ENCODE results near the gene CELF2.

The CELF2 gene

DNA sequence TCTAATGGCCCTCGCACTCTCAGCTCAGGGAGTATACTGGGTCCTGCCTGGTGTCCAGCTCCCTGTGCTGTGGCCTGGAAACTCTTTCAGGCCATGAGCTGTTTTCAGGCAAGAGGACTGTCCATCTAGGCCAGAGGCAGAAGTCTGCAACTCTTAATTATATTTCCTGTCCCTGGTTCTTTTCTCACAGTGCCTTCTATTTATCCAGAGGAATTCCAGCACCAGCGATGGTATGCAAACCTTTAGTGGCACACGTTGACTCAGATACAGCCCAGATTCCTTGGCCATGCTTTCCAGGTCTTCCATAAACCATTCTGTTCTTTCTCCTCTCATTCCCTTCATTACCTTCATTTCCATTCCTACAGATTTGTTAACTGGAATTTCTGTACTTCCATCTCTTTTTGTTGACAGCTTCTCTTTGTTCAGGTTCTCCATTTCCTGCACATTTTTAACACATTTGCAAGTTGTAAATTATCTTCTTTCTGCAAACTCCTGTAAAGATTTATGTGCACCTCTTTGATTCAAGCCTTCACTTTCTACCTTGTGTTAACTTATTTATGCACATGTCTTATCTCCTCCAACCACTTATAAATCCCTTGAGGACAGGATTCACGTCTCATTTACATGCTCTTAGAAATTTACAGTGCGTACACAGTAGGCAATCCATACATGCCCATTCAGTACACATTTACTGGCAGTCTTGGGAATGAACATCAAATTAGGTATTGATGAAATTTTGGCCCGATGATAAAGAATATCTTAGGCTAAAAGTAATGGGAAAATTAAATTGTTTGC, 172.1 kb downstream of the CELF2 start:
- DNase-seq (ENCODE audit: insufficient read length, low spot score), result no peak
- no peak for FAIRE-seq

DNA sequence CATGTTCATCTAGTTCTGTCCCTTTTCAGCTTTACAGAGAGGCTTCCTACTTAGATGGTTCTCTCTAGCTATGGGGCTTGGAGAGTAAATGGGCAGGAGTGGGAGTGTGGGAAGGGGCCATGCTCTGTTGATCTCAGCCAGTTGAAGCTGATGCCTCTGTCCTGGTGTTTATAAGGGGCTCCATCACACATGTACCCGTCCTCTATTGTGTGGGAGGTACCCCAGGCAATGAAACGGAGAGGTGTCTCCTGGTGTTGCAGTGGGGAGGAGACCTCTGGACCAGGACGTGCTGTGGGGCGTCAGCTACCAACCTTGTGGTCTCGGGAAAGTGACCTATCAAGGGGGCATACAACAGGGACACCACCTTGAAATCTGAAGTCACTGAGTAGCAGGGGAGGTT, 173.5 kb downstream of the CELF2 start:
- FAIRE-seq, result no peak

DNA sequence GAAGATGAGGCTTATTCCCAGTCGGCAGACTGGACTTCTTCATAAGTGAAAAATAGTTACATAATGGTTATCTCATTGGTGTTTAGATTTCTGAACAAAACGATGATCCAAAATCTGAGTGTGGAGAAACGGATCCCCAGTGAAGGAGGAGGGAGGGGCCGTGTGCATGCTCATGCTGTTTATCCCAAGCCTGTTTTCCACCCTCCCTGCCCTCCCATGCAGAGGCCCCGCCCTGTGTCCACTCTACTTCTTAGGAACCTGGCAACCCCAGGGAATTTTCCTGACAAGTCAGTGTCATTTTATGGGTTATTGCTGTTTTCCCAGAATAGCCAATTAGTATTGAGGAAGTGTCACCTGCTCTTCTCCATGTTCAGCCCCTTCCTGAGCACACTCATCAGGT, 174.0 kb downstream of the CELF2 start:
- FAIRE-seq (no peak), DNase-seq (ENCODE audit: insufficient read length, low spot score) (no peak)

More for the DNA sequence above, 173.5 kb downstream of the CELF2 start:
- DNase-seq (ENCODE audit: insufficient read length, low spot score), result no peak

DNA sequence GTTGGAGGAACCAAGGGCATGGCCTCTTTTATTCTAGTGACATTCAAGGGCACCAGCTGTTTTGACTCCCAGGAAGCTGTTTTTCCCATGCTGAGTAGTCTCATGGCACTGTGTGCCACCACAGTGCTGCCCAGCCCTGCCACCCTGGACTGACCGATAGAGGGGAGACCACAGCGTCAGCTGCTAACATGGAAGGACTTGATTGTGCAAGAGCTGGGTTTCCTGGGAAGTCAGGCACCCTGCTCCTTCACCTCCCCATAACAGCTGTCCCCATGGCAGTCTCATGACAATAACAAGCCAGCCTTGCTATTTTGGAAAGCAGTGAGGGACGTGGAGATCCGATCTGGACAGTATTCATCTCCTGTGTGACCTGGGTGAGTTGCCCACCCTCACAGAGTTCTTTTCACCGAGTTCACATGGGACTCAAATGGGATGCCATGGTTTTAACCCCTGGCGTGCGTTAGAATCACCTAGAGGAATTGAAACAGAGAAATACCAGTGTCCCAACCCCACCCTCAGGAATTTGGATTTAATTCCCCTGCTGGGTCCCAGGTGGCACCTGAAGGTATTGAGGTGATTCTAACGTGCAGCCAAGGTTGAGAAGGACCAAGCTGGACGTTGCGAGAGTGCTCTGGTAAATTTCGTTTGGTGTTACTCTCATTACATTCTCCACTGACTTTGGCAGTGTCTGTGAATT, 174.8 kb downstream of the CELF2 start:
- no peak for DNase-seq (ENCODE audit: insufficient read length, low spot score)
- no peak for FAIRE-seq

DNA sequence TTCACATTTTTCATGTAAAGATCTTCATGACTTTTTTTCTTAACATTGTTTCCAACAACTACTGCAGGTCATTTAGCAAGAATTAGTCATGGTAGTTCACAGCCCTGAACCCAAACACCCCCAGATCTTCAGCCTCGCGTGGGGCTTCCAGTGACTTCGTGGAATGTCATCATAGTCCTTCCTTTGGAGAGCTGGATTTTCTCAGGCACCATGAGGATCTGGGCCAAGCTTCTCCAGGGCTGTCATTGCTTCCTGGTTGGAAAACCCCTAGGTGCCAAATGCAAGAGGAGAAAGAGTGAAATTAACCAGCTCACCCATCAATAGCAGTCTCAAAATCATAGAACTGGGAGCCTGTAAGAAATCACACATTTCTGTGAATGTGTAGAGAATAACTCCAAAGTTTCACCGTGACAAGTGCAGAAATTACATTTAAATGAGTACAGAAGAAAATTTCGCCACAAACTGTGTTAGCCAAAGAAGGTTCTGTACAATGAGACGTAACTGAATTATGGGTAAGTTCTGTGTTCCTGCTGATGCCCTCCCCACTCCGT, 175.4 kb downstream of the CELF2 start:
- FAIRE-seq, result no peak
- no peak for DNase-seq (ENCODE audit: insufficient read length, low spot score)

DNA sequence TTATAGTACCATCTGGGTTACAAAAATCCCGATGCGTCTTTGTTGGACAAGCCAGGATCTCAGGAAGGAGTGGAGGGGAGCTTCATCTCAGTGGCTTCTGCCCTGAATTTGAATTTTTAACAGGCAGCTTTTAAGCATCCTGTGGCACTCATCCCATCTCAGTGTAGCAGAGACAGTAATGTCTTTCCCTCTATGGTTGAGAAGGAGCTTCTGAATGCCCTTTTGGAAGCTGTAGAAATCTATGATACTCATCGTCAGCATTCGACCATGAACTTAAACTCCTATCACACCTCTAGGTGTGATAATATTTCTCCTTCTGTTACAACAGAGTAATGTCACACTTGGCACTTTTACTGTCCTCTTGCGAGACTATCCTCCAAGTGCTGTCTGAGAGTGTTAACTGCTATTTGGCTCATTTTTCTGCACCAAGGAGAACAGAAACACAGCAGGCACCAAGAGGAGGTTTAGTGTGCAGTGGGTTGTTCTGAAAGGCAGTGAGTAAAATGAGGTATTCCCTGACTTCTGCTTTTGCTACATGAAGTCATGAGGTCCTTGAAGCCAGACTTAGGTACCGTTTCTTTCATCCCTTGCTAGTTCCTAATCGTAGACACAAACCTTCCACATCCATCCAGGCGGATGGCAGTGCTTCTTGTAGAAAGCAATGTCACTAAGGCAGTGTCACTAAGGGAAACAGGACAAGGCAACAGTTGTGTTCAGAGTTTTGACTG, 177.4 kb downstream of the CELF2 start:
- DNase-seq (ENCODE audit: insufficient read length, low spot score) (no peak), FAIRE-seq (no peak)

DNA sequence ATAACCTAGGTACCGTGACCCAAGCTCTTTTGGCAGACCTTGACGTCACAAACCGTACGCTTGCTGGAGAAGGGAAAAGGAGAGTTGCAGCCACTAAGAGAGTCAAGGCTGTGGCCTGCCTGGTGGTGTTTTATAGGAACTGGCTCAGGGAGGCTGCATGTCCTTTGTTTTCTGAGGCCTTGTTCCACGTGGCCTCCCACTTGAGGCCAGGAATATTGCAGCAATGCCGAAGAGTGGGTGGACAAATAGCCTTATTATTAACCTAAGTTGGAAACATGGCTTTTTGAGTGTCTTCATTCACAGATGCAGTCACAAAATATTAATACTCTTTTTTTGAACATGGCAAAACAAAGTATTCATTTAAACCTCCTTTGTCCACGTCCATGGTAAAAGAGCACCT, 178.0 kb downstream of the CELF2 start:
- FAIRE-seq (no peak), DNase-seq (ENCODE audit: insufficient read length, low spot score) (no peak)

DNA sequence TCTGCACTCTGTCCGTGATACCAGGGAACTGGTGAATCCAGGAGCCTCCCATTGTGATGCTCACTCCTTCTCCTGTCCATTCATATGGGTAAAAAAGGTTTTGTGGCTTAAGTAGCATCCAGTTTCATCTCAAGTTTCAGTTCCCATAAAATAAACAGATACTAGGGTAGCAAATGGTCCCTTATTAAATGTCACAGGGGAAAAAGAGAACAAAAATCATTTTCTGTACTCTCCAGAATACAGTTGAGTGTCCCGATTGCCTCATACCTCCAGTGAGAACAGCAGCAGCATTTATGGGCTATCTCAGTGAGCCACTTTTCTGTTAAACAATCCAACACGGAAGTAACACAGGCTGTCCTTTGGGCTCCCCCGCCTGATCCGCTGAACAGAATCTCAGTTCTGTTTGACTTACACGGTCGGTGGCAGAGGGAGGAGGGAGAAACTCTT, 179.6 kb downstream of the CELF2 start:
- DNase-seq (ENCODE audit: insufficient read length, low spot score), result no peak

DNA sequence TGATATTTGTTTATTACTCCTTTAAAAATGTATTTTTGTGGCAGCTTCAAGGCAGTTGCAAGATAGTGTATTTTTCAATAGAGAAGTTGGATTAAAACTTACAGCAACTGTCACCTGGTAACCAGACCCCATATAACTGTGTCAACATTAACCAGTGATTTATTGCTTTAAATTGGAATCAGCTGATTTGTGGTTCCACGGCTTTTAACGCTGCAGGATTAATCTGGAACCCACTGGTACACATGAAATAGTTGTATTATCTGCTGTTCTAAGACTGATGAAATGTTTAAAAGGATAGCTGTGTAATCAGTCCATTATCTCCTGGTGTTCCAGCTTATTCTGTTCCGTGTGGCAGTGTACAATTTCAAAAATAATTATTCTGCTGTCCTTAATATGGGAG, 180.2 kb downstream of the CELF2 start:
- FAIRE-seq, result no peak
- no peak for DNase-seq (ENCODE audit: insufficient read length, low spot score)

More for the DNA sequence above, 179.6 kb downstream of the CELF2 start:
- no peak for FAIRE-seq

DNA sequence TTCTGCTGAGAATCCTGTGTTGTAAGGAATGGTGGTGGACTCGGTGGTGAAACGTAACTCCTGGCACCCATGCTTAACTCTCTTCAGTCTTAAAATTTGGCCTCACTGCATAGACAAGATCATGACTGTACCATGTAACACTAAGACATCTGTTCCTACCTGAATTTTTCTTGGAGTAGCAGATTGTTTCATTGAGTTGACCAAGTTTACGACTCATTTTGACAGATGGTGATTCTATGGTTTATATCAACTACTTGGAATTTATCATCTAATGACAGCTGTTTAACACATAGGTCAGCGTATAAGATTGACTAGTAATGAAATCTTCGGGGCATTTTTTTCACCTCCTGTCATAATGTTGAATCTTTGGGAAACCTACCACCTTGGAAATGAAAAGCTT, 184.2 kb downstream of the CELF2 start:
- FAIRE-seq (no peak), DNase-seq (ENCODE audit: insufficient read length, low spot score) (no peak)

DNA sequence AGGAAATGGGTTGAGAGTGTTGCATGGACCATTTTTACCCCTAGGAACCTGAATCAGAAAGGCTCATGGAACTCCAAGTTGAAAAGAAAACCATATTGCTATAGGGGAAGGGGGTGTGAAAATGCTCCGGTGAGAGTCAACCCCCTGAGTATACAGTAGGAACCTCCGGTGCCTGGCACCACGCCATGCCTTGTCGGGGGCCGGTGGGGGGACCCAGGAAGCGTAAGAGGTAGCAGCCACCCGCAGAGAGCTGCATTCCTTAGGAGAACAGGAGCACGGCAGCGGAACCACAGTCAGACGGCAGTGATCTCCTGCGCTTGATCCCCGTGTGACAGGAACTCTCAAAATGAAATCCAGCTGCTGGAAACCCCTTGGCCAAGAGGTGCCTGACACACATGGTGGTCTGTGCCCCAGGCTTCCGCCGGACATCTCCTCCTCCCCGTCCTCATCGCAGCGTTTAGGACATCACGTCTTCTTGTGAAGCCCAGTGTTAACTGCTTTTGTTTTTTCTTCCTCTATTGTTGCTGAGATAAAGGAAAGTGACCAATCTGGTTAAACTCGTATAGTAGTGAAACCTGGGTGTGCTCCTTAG, 186.8 kb downstream of the CELF2 start:
- DNase-seq (ENCODE audit: insufficient read length, low spot score) (no peak), FAIRE-seq (no peak)

DNA sequence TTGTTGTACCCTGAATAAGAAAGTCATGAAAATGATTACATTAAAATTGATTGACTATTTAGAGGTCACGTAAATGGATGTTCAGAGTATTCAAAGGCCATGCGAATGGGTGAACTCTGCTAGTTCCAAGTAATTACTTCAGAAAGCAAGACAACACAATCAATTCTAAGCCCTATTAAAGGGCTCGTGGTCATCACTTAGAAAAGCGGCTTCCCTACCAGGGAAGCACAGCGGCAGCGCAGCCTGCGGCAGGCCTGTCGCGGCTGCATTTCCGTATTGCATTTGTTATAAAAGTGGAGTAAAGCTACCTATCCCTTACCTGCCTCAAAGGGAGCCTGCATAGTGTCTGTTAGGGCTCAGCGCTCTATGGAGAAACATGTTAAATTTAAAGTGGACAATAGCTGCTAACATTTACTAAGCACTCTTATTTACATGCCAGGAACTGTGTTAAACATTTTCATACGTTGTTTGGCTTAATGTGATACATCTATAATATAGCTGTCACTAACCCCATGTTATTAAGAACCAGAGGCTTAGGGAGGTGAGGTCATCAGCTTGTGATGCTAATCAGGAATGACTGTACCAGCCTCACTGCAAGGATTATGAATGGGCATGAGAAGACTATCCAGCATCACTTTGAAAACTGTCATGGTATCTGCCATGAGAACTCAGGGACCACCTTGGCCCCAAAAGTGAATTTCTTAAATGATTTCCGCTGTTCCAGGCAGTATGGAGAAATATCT, 187.5 kb downstream of the CELF2 start:
- no peak for DNase-seq (ENCODE audit: insufficient read length, low spot score)
- no peak for FAIRE-seq

DNA sequence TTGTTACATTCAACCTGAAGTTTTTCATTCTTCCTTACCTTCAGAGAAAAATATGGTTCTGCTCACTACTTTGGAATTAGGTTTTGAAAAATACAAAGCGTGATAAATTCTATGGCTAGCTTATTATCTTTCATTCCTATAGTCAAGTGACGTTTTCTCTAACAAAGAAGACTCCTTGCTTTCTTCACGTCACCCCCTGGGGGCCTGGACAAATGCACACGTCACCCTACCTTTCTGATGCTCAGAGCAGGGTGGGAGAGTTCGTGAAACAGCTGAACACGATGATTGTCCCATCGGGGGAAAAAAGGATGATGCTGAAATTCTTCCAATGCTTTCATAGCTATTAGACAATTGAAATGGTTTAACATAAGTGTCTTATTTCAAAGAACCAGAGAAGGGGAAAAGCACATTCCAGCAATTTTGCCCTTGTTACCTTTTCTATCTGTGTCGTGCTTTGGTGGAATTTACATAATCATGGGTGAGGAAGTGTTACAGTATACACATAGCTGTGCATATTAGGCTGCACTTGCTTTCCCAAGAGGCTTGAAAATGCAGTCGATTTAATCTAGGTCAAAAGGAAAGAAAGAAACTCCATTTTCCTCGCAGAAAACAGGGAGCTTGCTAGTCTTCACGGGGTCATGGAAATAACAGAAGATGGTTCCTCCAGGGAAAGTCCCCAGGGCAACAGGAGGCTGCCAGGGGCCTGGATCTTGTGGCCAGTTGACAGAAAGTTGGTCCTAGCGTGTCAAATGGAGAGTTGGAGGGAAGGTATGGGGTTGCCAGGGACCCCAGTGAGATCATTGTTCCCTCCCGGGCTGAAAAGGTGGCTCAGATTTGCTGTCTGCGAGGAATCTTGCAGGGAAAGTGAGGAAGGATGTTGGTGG, 189.2 kb downstream of the CELF2 start:
- FAIRE-seq (no peak), DNase-seq (ENCODE audit: insufficient read length, low spot score) (no peak)

DNA sequence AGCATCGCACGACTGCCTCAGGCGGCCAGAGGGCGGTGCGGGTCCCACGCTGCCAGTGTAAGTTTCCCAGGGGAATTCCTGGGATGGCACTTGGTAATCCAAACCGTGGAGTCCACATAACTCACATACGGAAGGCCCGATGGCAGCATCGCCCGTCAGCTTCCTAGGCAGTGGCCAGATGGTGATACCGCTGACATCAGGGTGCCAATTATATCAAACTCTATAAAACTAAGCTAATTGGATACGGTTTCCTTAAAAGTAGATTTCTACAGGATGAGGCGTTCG, 189.8 kb downstream of the CELF2 start:
- no peak for DNase-seq (ENCODE audit: insufficient read length, low spot score)

DNA sequence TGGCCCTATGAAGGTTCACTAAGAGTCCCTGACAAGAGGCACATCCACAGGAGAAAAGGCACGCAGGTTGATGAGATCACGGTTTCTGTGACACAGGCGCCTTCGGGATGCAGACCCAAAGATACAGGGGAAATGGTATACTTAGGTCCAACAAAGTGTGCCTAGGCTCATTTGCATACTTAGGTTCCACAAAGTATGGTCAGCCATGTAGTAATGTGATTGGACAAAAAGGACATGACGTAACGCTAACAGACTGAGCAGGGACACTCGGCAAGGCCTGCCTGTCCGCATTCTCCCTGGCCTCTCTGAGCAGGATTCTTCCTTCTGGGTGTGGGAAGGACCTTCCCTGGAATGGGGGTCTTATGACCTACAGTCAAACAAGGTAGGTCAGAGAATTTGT, 190.6 kb downstream of the CELF2 start:
- no peak for FAIRE-seq
- no peak for DNase-seq (ENCODE audit: insufficient read length, low spot score)

More for the DNA sequence above, 189.8 kb downstream of the CELF2 start:
- no peak for FAIRE-seq

DNA sequence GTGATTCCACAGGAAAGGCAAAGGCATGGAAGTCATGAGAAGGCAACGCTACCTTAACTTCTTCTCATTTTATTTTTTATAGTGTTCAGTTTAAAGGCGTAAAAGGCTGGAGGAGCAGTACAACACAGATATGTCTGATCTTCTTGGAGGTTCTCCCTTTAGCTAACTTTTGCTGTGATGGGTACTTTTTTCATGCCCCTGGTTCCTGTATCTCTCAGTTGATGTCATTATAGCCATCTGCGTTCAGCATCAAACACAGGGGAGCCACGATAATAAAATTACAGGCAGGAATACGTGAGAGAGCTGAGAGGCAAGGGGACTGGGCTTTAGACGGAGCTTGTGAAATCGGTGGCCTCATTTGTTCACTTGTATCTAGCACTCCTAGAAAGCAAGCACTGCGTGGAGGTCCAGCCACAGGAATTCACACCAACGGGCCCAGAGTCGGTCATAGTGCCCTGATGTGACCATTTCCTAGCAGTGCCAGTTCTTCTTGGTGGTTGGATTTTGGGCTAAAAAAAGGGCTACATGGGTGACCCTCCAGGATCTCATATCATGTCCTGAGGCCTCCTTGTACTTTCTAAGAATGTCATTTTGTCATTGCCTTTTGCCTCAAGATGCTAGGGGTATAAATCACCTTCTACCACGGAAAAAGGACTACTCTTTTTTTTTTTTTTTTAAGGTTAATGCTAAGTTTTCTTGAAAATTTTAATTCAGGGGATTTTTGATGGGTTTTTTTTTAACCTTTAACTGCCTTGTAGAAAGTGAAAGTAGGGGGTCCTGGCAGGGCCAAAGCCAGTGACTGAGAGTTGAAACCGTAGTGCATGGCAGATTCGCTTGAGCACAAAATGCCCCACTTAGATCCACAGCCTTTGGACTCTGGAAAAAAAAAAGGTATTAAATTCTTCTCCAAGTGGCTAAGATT, 191.5 kb downstream of the CELF2 start:
- no peak for DNase-seq (ENCODE audit: insufficient read length, low spot score)
- no peak for FAIRE-seq

DNA sequence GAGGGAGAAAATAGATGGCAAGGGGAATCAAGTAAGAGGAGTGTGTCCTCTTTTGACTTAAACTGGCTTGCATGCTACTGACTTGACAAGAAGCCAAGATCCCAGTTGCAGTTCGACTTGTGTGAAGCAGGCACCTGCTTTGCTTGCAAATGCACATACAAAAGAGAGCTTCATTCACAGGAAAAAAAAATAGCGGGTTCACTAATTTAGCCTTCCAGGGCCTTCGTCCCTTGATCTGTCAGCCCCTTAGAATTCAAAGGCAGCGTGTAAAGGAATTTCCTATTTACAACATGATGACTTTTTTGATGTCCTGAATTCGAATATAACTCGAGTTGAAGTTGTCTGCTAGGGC, 192.1 kb downstream of the CELF2 start:
- DNase-seq (ENCODE audit: insufficient read length, low spot score) (no peak), FAIRE-seq (no peak)

DNA sequence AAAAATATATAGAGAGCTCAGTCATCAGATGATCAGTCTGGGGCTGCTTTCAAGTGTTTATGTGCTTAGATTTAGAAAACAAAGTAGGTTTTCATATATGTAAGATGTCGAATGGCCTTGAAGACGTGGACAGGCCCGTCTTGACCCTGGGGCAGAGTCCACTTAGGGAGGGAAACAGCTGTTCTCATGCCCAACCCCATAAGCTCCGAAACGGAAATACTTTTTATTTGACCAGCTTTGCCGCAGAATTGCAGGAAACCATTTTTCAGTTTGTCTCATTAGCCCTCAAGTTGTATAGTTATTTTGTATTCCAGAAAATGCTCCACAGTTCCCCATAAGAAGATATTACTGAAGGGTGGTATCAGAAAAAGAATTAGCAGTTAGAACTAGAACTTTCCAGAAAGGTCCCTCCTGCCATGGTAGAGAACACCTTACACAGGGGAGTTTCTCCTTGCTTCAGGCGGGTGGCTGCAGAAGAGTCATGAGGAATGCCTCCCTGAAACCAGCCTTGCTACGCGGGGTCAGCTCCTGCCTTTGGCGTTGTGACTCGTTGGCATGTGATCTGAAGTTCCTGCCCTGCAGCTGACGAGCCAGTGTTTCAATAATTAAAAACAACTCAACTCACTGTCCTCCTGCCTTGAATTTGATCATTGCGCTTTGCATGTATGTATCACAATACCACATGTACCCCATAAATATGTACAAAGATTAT, 192.7 kb downstream of the CELF2 start:
- no peak for DNase-seq (ENCODE audit: insufficient read length, low spot score)
- no peak for FAIRE-seq

All from HTR-8/SVneo (cell line).